HG03342 (cell line): ENCODE results near the gene PRKAG2.

Experiments
- ATAC-seq: cut with Tn5 transposase; IDR thresholded peaks from one replicate; pipeline ENCODE4 v1.9.1; 2021; ENCODE audit warnings: mild to moderate bottlenecking, moderate library complexity; ENCODE audit not compliant: unreplicated experiment

Gene PRKAG2

DNA sequence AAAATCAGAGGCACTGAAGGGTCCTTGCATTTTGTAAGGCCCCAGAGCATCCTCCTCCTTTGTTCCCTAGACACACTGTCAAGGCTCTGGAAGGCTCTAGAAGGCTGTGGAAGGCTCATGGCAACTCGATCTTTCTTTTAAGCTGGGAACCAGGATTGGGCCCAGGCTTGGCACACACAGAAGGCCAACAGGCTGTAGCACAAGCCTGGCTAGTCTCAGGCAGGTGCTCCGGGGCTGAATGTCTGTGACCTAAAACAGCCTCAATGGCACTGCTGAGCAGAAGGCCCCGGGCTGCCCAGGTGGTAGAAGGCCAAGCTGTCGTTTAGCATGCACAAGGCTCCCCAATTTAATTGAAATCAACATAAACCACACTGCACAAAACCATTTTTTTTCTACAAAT is 55.7 kb downstream of the PRKAG2 start:
- ATAC-seq = no peak

DNA sequence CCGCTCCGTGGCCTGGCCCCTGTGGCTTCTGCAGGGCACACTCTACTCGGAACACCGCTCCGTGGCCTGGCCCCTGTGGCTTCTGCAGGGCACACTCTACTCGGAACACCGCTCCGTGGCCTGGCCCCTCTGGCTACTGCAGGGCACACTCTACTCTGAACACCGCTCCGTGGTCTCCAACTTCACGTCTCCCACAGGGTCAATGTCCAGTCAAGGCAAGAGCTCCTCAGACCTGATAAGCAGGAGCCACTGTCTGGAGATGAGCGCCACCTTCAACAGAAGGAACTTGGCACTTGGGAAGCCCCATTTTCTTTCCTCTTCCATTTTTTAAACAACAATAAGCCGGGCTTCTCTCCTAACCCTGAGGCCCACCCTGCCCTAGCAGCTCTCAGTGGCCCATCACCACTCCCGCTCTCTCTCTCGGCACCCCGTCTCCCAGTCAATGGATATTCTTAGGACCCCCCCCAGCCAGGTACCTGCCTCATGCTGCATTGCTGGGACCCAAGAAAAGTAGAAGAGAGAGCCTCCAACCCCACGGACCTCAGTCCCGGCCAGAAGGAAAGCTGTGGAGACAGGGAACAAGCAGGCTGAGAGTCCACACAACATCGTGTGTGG is 56.3 kb downstream of the PRKAG2 start:
- no peak for ATAC-seq

DNA sequence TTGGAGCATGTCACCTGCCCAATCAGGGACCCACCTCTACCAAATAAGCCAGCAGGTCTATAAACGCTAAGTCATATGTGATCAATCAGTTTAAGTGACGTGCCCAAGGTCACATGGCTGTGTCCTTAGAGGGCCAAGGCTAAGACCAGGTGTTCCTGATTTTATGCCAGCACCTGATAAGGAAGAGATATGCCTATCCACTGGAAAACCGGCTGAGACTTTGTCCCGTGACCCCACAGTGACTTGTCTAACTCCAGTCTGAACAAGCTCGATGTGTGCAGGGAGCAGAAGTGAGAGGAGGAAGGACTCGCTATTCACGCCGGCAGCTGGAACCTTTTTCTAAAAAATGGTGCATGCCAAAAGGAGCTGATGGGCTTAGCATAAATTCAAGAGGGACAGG is 57.0 kb downstream of the PRKAG2 start:
- no peak for ATAC-seq

DNA sequence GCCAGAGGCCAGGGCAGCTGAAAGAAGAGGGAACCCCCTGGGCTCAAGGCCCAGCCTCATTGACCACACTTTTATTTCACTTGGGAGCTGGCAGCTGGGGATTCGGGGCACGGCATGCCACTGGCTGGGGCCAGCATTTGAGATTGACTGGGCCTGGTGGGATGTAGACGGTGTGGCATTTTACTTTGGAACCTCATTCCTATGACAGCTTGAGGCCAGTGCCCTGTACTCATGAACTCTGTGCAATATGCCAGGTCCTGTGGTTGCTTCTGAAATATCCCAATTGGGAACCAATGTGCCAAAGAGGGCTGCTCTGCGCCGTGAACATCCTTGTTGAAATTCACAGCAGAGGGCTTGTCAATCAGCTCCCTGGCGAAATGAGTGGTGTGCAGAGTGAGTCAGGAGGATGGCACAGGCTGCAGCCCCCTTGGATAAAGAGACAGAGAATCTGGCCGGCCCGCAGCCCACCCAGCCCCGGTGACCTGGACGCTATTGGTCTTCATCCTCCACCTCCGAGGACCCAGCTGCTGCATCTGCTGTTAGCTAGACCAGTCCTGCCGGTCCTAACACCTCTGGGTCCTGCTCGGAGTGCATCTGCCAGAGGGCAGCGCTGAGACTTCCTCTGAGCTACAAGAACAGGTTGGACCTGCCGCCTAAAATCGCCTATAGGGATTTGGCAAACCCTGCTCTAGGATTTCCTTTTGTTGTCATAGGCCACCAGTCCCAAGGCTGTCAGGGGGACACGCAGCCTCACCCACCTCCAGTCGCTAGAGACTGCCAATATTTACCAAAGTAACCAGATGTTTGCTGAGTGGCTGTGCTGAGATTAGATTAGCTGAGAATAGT is 58.0 kb downstream of the PRKAG2 start:
- no peak for ATAC-seq

DNA sequence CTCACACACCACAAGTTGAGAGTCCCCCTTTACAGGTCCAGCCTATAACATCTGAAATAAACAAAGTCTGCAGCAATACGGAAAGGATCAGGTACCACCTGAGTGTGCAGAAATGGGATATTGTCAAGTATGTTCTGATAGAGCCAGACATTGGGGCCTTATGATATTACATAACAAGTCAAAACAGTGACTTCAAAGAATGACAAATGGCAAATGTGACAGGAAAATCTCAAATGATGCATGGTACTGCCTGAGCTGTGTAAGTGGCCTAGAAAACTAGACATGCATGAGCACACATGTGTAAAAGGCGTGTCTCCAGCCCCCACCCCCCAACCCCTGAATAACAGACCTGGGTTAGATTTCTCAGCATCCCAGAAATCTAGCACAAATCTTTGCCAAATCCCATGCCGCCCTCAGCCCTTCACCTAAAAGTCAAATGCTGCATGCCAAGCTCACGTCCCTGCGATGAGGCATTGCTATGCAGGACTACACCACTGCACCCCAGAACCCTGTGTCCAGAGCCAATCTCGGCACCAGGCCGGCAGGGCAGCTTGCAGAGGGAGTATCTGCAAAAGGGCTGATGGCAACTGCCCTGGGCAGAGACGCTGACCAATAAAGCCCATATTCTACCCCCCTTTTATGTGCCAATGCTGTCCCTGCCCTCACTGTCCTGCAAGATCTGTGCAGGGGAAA is 58.8 kb downstream of the PRKAG2 start:
- ATAC-seq = no peak

DNA sequence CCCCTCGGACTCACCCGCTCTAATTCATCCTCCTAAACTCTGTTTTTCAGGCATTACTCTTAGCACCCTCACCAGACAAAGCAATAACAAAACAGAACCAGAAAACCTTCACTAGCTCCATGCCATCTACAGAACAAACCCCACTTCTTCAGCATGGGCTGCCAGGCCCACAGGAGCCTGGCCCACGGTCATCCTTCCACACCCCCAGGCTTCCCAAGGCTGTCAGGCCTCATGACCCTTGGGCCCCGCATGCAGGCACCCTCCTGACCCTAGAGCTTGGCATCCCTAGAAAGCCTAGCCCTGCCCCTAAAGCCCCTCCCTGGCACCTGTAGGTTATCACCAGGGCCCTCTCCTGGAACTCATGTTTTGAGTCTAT is 59.6 kb downstream of the PRKAG2 start:
- ATAC-seq = no peak

DNA sequence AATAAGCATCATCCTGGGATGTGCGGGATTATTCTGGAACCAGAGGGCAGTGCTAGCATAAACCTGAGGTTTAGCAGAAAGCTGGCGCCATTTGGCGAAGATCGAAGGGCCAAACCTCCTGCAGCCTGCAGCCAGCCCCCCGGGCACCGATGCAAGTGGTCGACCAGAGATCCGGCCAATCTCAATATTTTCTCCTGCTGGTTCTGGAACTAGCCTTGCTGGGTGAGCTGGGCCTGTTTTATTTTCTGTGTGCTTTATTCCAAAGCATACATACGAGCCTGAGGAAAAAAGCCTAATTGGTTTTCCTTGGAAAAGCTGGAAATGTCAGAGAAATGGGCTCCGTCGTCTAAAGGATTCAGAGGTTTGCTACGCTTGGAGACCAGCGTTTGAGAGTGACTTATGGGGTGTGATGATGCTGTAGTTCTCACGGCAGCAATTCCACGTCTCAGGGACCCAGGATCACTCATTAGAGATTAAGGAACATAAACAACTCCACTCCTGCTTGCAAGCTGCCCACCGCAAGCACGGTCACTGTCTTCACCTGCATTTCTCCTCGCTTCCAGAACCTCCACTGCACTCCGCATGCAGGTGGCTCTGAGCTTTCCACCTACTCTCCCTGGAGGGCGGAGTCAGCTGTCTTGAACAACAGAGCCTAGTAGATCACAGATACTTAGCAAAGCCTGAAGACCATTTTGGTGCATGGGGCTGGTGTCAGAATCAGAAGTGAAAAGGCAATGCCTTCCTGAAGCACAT is 60.2 kb downstream of the PRKAG2 start:
- ATAC-seq = no peak

DNA sequence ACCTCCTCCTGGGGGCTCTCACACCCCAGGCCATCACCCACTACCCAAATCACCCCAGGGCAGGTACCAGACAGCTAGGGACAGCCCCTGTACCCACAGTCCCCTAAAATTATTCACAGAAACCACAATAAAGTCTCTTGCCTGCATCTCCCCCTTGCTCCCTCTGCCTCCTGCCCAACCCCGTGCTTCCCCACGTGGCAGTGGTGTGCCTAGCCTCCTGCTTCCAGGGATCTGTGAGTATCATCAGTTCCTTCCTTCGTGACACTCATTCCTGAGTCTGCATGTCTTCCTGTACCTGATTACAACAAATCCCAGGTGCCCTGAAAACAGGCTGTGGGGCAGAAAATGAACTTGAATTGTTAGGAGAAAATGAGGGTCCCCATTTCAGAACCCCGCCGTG is 61.5 kb downstream of the PRKAG2 start:
- no peak for ATAC-seq

DNA sequence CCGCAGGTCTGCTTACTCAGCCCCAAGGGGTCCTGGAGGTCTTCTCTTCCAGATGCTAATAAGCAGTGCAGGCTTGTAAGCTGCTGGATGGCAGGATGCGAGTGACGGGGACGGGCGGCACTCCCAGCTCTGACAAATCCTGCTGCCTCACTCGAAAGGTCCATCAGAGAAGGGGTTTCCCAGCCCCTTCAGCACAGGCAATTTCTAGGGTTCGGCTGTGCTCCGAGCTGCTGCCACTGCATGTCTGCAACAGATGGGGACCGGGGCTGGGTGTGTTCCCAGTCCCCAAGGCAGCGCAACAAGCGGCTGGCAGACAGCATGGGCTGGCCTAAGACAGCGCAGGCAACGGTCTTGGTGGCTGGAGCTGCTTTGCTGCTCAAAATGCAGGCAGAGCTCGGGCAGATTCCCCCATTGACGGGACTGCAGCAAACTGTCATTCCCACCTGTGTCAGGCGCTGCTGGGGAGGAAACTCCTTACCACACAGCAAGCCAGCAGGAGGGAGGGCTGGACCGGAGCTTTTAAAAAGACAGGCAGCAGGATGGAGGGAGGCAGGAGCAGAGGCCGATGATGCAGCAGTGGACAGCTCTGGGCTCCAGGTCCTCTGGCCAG is 62.4 kb downstream of the PRKAG2 start:
- no peak for ATAC-seq

DNA sequence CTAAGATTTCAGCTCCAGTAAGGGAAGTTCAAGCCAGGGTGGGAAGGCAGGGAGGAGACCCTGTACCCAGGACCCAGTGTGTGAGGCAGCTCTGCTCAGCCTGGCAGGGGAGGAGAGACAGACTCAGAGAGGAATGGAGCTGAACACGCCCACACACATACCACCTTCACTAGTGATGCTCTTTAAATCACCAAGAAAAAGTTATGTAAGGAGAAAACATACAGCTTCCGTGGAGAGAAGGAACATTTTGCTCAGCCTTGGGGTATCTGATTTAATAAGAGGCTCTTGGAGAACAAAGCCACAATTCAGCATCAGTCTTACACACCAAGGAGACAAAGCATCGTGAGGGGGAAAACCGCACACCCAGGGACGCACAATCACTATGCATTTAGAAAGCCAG is 62.9 kb downstream of the PRKAG2 start:
- ATAC-seq = no peak

DNA sequence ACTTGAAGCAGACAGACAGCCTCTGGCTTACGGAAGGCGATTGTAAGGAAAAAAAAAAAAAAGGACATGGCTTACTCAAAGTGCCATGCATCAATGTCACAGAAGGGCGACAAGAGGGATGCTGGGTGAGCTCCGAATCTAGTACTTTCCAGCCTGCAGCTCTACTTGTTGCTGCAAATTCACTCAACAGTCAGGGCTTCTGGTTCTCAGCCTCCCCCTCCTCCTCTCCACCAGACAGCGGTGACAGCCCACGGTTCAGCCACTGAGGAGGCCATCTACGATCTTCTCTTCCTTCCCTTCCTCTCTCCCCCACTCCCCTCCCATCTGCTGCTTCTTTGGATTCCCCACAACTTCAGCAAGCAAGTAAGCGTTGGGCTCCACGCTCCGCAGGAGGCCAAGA is 63.5 kb downstream of the PRKAG2 start:
- no peak for ATAC-seq

DNA sequence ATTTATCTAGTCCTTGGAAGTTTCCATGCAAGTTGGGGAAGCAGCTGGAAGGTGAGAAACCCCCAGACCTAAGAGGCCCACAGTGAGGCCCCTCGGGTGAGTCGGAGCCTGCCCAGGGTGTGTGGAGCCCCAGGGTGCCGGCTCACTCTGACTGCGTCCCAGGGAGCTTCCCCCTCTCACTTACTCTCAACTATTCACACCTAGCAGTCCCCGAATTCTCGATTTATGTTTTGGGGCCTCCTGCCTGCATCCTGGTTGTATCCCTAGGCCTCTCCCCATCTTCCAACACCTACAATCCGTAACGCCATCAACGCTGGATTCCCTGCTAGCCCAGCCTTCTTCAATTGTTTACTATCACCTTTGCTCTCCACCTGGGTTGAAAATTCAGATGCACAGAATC is 63.9 kb downstream of the PRKAG2 start:
- no peak for ATAC-seq

DNA sequence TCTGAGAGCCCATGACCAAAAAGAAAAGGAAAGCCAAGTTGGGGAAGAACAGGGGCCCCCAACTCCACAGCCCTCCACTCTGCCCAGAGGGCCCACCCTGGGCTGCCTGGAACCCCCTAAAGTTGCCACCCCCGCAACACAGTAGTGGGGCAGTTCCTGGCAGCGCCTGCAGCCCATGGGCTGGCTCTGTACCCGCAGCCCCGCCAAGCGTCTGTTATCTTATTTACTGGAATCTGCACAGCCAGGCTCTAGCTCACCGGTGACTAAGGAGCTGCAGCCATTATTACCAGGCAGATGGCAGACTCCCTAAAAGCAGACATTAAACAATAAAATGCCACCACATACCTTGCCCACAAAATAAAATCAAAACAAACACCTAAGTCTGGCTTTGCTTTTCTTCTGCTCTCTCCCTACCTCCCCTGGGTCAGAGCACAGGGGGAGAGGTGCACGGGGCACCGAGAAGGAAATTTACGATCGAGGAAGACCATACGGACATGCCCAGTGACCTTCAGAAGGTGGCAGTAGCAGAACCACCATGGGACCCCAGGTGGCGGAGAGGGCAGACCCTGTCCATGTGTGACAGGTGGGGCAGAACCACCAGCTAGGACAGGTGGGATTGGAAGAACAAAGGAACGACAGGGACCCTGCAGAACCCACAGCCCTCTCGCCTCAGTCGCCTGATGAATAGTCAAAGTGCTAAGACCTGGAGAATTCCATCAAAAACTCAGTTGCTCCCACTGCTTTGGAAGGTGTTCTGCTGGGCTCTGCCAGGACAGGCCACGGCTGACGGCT is 66.3 kb downstream of the PRKAG2 start:
- no peak for ATAC-seq

DNA sequence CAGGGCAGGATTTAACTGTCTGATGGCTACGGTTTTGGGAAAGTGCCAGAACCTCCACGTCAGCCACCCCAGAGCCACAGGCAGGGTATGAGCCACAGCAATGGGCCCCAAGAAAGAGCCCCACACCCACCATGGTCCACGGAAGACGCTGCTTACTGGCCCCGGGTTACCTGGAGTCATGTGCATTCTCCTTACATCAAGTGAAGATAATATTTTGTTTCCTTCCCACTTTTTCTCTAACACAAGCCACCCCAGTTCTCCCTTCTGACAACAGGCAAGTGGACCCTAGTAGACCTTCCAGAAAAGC is 67.1 kb downstream of the PRKAG2 start:
- ATAC-seq = no peak

DNA sequence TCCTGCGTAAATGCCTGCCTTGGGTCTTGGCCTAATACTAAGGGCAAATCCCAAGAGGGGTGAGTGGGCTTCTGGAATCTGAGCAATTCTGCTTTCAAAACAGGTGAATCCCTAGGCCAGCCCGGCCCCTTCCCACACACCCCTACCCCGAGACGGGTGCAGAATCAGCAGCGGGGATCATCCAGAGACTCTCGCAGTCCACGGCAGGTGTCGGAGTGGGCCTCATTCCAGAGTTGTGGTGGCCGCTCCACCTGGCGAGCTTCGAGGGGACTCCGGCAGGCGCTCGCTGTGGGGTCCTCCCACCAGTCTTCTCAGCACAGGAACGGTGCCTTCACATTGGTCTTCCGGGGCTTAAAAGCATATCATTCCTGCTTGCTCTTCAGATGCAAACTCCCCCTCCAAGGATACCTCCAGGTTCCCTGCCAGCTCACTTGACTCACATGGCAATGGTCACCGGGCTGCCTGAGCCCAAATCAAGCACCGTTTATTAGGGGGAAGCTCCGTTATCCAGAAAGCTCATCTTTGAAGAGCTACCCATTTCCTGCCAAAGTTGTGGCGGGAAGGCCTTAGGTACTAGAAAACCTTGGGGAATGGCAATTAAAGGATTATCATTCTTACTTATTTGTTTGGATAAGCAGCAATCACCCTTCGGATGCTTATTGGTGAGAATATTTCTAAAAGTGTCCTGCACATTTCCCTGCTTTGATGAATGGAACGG is 67.6 kb downstream of the PRKAG2 start:
- no peak for ATAC-seq

DNA sequence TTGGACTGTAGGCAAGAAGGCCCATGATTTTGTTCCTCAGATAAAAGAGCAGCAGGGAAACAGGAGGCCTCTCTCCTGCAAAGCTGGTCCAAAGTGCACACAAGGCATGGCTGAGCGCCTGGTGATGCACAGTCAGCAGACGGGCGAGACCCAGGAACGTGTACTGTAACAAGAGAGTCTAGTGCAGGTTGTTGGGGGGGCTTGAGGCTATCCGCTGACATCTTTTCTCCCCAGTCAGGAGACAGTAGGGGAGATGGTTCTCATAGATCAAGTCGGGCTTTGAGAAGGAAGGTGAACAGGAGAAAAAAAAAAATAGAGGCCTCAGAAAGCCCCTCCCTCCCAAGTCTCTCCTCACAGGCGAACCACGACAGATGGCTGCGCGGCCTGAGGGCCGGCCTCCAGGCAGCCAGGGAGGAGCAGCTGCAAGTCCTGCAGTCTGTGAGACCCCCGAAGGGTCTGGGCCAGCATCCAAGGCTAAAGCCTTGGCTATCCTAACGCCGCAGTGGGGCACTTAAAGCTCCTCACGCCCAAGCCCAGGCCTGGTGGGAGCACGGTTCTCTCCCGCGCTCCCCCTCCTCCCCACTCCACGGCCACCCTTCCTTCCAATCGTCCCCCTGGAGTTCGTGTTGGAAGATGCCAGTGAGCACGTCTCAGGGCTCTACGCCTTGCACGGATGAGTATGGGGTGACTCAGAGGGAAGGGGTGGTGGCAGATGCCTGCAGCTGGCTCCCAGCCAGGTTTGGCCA is 68.3 kb downstream of the PRKAG2 start:
- ATAC-seq = no peak

DNA sequence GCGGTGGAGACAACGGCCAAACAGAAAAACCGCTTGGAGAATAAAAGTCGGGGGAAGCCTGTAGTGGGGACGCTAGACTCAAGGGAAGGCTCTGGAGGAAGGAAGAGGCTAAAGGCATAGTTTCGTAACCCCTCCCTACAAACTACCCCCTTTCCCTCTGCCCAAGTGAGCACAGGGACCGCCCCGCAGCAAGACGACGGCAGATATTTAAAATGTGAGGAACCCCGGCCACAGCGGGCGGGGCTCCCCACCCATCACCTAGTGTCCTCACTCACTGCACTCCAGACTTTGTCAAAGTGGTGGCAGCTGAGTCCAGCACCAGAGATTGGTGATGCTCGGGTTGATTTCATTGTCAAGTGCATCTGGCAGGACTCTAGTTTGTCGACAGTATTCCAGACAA is 69.1 kb downstream of the PRKAG2 start:
- ATAC-seq = no peak

DNA sequence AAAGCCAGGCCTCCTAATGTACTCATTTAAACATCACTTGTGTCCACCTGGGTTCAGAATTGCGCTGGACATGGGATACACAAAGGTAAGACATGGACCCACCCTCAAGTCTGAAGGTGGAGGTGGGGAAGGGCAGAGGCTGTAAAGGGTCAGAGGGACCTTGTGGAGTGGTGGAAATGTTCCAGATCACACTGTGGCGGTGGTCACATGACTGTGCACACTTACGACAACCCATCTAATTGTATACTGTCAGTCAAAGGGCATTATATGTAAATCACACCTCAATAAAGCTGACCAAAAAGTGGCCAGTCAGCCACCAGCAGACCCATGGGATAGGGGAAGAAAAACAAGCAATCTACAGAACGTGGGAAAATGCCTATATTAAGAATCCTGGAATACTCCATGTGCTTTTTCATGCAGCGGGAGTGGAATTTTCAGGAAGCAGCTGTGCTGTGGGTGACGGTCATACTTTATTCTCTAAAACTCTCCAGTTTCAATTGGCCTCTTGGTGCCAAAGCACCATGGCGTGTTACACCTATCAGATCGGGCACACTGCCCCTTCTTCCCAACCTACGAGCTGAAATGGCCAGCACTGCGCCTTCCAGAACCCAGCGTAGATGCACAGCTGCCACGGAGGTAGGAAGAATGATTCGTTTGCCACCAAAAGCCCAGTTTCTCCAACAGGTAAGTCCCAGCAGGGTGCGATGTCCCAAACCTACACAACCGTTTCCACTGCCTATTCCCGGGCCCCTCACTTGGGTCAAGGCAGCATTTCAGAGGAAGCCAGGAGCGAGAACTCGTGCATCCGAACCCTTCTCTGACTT is 69.8 kb downstream of the PRKAG2 start:
- ATAC-seq = no peak
